ENCODE results near the gene STK38L. TPM values are rescaled to one million over a fixed set of nuclear protein-coding genes. Genes with fewer than 3 reads are reported as not detected.
A peak's percentile ranks its signal among the peaks of the same experiment; 100 is the strongest.

STK38L gene
- polyA plus RNA-seq, 2 donors: 10.9 to 11.9 TPM

GRCh38 chr12:27289414-27289813, 45.3 kb downstream of the STK38L start:
- H3K4me3 ChIP-seq (ENCODE audit: low read depth in 1 of 2, low read length in 2 of 2): no peak overlapping the region
- no peaks in the 10 kb centered on the region for H3K9me3 ChIP-seq (ENCODE audit: control insufficient read depth in 2 of 2, insufficient read depth in 1 of 2, low read depth in 1 of 2, low read length in 1 of 2)
- H3K36me3 ChIP-seq (ENCODE audit: control insufficient read depth in 2 of 2, insufficient read depth in 2 of 2, low read length in 1 of 2): no peaks in the 10 kb centered on the region
- no peaks in the 10 kb centered on the region for H3K27me3 ChIP-seq (ENCODE audit: control insufficient read depth in 1 of 2, insufficient read depth in 2 of 2, low read length in 2 of 2)
- WGBS, 2 donors: 87 to 90% methylated on average over 3 of the region's 3 CpGs
- peaks cover 0 to 2% of the 10 kb centered on the region in 2 donors for H3K4me1 ChIP-seq (ENCODE audit: control insufficient read depth in 2 of 2, insufficient read depth in 2 of 2, low read length in 1 of 2)
- no peak overlapping the region for H3K27ac ChIP-seq (ENCODE audit: low read depth in 2 of 2, low read length in 1 of 2)

- no peak overlapping the region for H3K27ac ChIP-seq (ENCODE audit: low read depth in 2 of 2, low read length in 1 of 2)
- H3K27me3 ChIP-seq (ENCODE audit: control insufficient read depth in 1 of 2, insufficient read depth in 2 of 2, low read length in 2 of 2): no peaks in the 10 kb centered on the region
- no peaks in the 10 kb centered on the region for H3K9me3 ChIP-seq (ENCODE audit: control insufficient read depth in 2 of 2, insufficient read depth in 1 of 2, low read depth in 1 of 2, low read length in 1 of 2)
- no peaks in the 10 kb centered on the region for H3K36me3 ChIP-seq (ENCODE audit: control insufficient read depth in 2 of 2, insufficient read depth in 2 of 2, low read length in 1 of 2)
- WGBS, 2 donors: 68 to 82% methylated on average over 4 of the region's 4 CpGs
- no peak overlapping the region for H3K4me3 ChIP-seq (ENCODE audit: low read depth in 1 of 2, low read length in 2 of 2)
- H3K4me1 ChIP-seq (ENCODE audit: control insufficient read depth in 2 of 2, insufficient read depth in 2 of 2, low read length in 1 of 2): peaks cover 0 to 2% of the 10 kb centered on the region in 2 donors
Observed at GRCh38 chr12:27290501-27291168, 46.5 kb downstream of the STK38L start.

- Histone ChIP-seq H3K9me3 (ENCODE audit: control insufficient read depth in 2 of 2, insufficient read depth in 1 of 2, low read depth in 1 of 2, low read length in 1 of 2) (no peaks in the 10 kb centered on the region), H3K36me3 (ENCODE audit: control insufficient read depth in 2 of 2, insufficient read depth in 2 of 2, low read length in 1 of 2) (peaks cover 0 to 3% of the 10 kb centered on the region in 2 donors), H3K4me1 (ENCODE audit: control insufficient read depth in 2 of 2, insufficient read depth in 2 of 2, low read length in 1 of 2) (peaks cover 0 to 2% of the 10 kb centered on the region in 2 donors), H3K4me3 (ENCODE audit: low read depth in 1 of 2, low read length in 2 of 2) (no peak overlapping the region), H3K27ac (ENCODE audit: low read depth in 2 of 2, low read length in 1 of 2) (no peak overlapping the region), H3K27me3 (ENCODE audit: control insufficient read depth in 1 of 2, insufficient read depth in 2 of 2, low read length in 2 of 2) (no peaks in the 10 kb centered on the region)
- WGBS, 2 donors: 31 to 54% methylated on average over 1 of the region's 1 CpG
Observed at GRCh38 chr12:27291862-27292261, 47.8 kb downstream of the STK38L start.

- Histone ChIP-seq H3K36me3 (ENCODE audit: control insufficient read depth in 2 of 2, insufficient read depth in 2 of 2, low read length in 1 of 2) (peaks cover 0 to 4% of the 10 kb centered on the region in 2 donors), H3K4me3 (ENCODE audit: low read depth in 1 of 2, low read length in 2 of 2) (no peak overlapping the region), H3K9me3 (ENCODE audit: control insufficient read depth in 2 of 2, insufficient read depth in 1 of 2, low read depth in 1 of 2, low read length in 1 of 2) (no peaks in the 10 kb centered on the region), H3K4me1 (ENCODE audit: control insufficient read depth in 2 of 2, insufficient read depth in 2 of 2, low read length in 1 of 2) (peaks cover 0 to 2% of the 10 kb centered on the region in 2 donors), H3K27ac (ENCODE audit: low read depth in 2 of 2, low read length in 1 of 2) (no peak overlapping the region), H3K27me3 (ENCODE audit: control insufficient read depth in 1 of 2, insufficient read depth in 2 of 2, low read length in 2 of 2) (no peaks in the 10 kb centered on the region)
- 92 to 93% methylated on average over 2 of the region's 2 CpGs for WGBS, 2 donors
Observed at GRCh38 chr12:27292718-27293117, 48.6 kb downstream of the STK38L start.

GRCh38 chr12:27293463-27293862, 49.4 kb downstream of the STK38L start:
- 20 to 23% methylated on average over 3 of the region's 3 CpGs for WGBS, 2 donors
- Histone ChIP-seq H3K27me3 (ENCODE audit: control insufficient read depth in 1 of 2, insufficient read depth in 2 of 2, low read length in 2 of 2) (no peaks in the 10 kb centered on the region), H3K9me3 (ENCODE audit: control insufficient read depth in 2 of 2, insufficient read depth in 1 of 2, low read depth in 1 of 2, low read length in 1 of 2) (no peaks in the 10 kb centered on the region), H3K4me1 (ENCODE audit: control insufficient read depth in 2 of 2, insufficient read depth in 2 of 2, low read length in 1 of 2) (peaks cover 0 to 2% of the 10 kb centered on the region in 2 donors), H3K4me3 (ENCODE audit: low read depth in 1 of 2, low read length in 2 of 2) (no peak overlapping the region), H3K36me3 (ENCODE audit: control insufficient read depth in 2 of 2, insufficient read depth in 2 of 2, low read length in 1 of 2) (peaks cover 0 to 4% of the 10 kb centered on the region in 2 donors), H3K27ac (ENCODE audit: low read depth in 2 of 2, low read length in 1 of 2) (peak overlapping the region in 1 of 2 donors; percentile 37)

- 76 to 88% methylated on average over 6 of the region's 6 CpGs for WGBS, 2 donors
- no peak overlapping the region for H3K27ac ChIP-seq (ENCODE audit: low read depth in 2 of 2, low read length in 1 of 2)
Observed at GRCh38 chr12:27296674-27297073, 52.6 kb downstream of the STK38L start.

GRCh38 chr12:27297566-27297965, 53.5 kb downstream of the STK38L start:
- no peaks in the 10 kb centered on the region for H3K4me1 ChIP-seq (ENCODE audit: control insufficient read depth in 2 of 2, insufficient read depth in 2 of 2, low read length in 1 of 2)
- no peak overlapping the region for H3K4me3 ChIP-seq (ENCODE audit: low read depth in 1 of 2, low read length in 2 of 2)
- peaks cover 0 to 4% of the 10 kb centered on the region in 2 donors for H3K36me3 ChIP-seq (ENCODE audit: control insufficient read depth in 2 of 2, insufficient read depth in 2 of 2, low read length in 1 of 2)
- no peaks in the 10 kb centered on the region for H3K27me3 ChIP-seq (ENCODE audit: control insufficient read depth in 1 of 2, insufficient read depth in 2 of 2, low read length in 2 of 2)
- H3K9me3 ChIP-seq (ENCODE audit: control insufficient read depth in 2 of 2, insufficient read depth in 1 of 2, low read depth in 1 of 2, low read length in 1 of 2): no peaks in the 10 kb centered on the region
- H3K27ac ChIP-seq (ENCODE audit: low read depth in 2 of 2, low read length in 1 of 2): no peak overlapping the region
- 72 to 78% methylated on average over 4 of the region's 4 CpGs for WGBS, 2 donors

More at GRCh38 chr12:27296674-27297073, 52.6 kb downstream of the STK38L start:
- H3K4me3 ChIP-seq (ENCODE audit: low read depth in 1 of 2, low read length in 2 of 2): no peak overlapping the region
- peaks cover 0 to 4% of the 10 kb centered on the region in 2 donors for H3K36me3 ChIP-seq (ENCODE audit: control insufficient read depth in 2 of 2, insufficient read depth in 2 of 2, low read length in 1 of 2)
- no peaks in the 10 kb centered on the region for H3K27me3 ChIP-seq (ENCODE audit: control insufficient read depth in 1 of 2, insufficient read depth in 2 of 2, low read length in 2 of 2)
- no peaks in the 10 kb centered on the region for H3K4me1 ChIP-seq (ENCODE audit: control insufficient read depth in 2 of 2, insufficient read depth in 2 of 2, low read length in 1 of 2)
- H3K9me3 ChIP-seq (ENCODE audit: control insufficient read depth in 2 of 2, insufficient read depth in 1 of 2, low read depth in 1 of 2, low read length in 1 of 2): no peaks in the 10 kb centered on the region

- Histone ChIP-seq H3K27ac (ENCODE audit: low read depth in 2 of 2, low read length in 1 of 2) (no peak overlapping the region), H3K4me1 (ENCODE audit: control insufficient read depth in 2 of 2, insufficient read depth in 2 of 2, low read length in 1 of 2) (no peaks in the 10 kb centered on the region), H3K36me3 (ENCODE audit: control insufficient read depth in 2 of 2, insufficient read depth in 2 of 2, low read length in 1 of 2) (peaks cover 0 to 4% of the 10 kb centered on the region in 2 donors), H3K27me3 (ENCODE audit: control insufficient read depth in 1 of 2, insufficient read depth in 2 of 2, low read length in 2 of 2) (no peaks in the 10 kb centered on the region), H3K4me3 (ENCODE audit: low read depth in 1 of 2, low read length in 2 of 2) (no peak overlapping the region), H3K9me3 (ENCODE audit: control insufficient read depth in 2 of 2, insufficient read depth in 1 of 2, low read depth in 1 of 2, low read length in 1 of 2) (no peaks in the 10 kb centered on the region)
- 93 to 97% methylated on average over 1 of the region's 1 CpG for WGBS, 2 donors
Observed at GRCh38 chr12:27299102-27299501, 55.0 kb downstream of the STK38L start.

GRCh38 chr12:27300226-27300625, 56.1 kb downstream of the STK38L start:
- Histone ChIP-seq H3K9me3 (ENCODE audit: control insufficient read depth in 2 of 2, insufficient read depth in 1 of 2, low read depth in 1 of 2, low read length in 1 of 2) (no peaks in the 10 kb centered on the region), H3K4me1 (ENCODE audit: control insufficient read depth in 2 of 2, insufficient read depth in 2 of 2, low read length in 1 of 2) (no peaks in the 10 kb centered on the region), H3K27me3 (ENCODE audit: control insufficient read depth in 1 of 2, insufficient read depth in 2 of 2, low read length in 2 of 2) (no peaks in the 10 kb centered on the region), H3K36me3 (ENCODE audit: control insufficient read depth in 2 of 2, insufficient read depth in 2 of 2, low read length in 1 of 2) (peaks cover 0 to 4% of the 10 kb centered on the region in 2 donors), H3K27ac (ENCODE audit: low read depth in 2 of 2, low read length in 1 of 2) (no peak overlapping the region), H3K4me3 (ENCODE audit: low read depth in 1 of 2, low read length in 2 of 2) (no peak overlapping the region)
